HG03521 (cell line): ENCODE data around the gene CA7.
A peak's percentile ranks its signal among the peaks of the same experiment; 100 is the strongest.

Experiments
- ATAC-seq: cut with Tn5 transposase; IDR thresholded peaks from one replicate; pipeline ENCODE4 v1.9.1; 2021; ENCODE audit warnings: mild to moderate bottlenecking, moderate library complexity; ENCODE audit not compliant: unreplicated experiment

CA7 gene

DNA sequence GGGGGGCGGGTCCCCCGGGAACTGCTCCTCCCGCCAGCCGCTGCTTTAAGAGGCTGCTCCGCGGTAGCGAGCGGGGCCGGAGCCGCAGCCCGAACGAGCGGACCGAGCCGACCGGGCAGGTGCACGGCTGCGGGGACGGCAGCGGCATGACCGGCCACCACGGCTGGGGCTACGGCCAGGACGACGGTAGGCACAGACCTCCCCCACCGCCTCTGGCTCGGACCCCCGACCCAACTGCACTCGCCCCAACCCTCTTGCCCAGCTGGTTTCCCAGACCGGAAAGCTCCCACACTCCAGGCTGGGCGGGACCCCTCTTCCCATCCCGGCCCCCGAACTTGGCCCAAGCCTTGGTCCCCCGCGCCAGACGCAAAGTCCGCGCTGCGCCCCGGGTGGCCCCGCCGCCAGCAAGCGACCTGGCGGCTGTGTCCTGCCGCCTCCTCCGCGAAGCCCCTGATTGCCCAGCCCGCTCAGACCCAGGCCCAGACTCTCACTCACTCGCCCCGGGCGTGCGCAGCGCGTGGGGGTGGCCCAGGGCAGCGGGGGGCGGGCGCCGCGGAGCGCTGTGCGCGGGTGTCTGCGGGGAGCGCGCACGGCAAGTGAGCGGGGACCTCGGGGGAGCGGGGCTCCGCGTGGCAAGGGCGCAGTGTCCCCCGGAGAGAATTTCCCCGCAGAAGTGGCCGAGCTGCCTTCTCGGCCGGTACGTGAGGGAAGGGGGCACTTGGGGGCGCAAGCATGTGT is at the start of gene CA7:
Gene CA7, plus strand, starts transcription at position 73 of the 738 bp plus-strand sequence. Its CDS starts 74 bp downstream, at position 147.
- no peak for ATAC-seq

DNA sequence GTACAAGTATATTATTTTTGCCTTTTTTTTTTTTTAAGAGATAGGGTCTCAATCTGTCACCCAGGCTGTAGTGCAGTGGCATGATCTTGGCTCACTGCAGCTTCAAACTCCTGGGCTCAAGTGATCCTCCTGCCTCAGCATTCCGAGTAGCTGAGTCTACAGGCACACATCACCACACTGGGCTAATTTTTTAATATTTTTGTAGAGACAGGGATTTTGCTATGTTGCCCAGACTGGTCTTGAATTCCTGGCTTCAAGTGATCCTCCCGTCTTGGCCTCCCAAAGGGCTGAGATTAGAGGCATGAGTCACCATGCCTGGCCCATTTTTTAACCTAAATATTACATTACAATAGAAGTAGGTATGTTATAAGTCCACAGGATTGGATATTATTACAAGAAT is 46.1 kb upstream of the CA7 start:
- ATAC-seq: no peak

DNA sequence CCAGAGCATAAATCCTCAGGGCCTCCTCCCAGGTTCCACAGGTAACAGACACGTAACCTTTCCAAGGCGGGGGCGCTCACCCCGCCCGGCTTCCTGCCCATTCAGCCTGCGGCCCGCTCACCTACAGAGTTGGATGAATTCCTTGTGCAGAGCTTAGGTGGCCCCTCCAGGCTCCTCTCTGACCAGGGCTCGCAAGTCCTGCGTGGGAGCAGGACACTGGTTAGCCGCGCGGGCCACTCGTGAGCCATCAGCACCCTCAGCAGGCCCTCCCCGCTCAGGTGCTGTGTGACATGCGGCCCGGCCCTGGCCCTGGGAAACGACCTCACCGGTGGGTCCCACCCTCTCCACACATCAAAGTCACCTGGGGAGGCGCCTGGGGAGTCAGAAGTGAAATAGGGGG is 43.4 kb upstream of the CA7 start:
- no peak for ATAC-seq

DNA sequence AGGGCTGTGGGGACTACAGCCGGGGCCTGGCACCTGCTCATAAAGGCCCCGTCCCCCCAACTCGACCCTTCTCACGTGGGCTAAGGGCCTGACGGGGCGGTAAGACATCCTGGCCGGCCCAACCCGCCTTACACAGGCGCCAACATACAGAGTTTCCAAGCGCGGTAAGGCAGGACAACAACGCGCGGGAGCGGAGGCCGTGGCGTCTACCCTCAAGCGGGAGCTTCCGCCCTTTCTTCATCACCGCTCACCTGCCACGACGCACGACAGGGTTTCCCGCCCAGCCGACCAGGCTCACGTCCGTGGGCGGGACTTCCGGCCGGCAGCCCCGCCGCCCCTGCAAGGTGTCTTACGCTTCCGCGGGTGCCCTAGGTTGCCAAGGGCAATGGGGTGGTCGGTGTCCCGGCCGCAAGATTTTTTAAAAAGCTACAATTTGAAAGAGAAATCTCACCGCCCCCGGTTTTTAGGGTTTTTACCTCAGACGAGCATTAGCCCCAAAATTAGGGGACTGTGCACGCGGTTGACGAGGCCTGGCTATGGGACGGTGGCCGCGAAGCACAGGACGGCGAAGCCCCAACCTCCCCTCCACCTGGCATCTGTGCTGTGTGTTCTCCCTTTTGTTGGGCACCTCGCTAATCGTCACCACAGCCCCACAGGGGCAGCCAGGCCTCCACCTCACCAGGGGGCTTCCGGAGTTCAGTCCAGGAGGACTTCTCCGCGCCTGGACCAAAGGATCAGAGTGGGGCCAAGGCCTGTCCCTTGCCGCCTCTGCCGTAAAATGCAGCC is 42.7 kb upstream of the CA7 start, which contains the start of gene TERB1:
Gene TERB1, minus strand, starts transcription at position 265 of the 786 bp plus-strand sequence. CDS start 4,786 bp downstream, outside the sequence.
- no peak for ATAC-seq

DNA sequence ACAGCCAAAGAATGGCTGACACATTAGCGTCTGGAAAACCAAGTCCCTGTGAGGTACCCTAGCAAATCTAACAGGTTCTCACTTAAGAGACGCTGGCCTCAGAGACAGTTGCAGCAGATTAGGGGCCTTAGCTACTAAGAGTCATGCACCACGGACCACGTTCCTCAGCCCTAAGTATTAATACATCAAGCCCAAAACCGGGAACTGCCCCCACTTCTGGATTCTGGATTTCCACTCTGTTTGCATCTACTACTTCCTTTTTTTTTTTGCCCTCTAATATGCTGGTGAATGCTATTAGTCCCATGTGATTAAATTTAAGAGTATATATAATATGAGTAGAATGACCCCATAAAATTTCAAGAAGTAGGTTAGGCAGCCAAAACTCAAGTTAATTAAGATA is 42.1 kb upstream of the CA7 start:
- no peak for ATAC-seq

DNA sequence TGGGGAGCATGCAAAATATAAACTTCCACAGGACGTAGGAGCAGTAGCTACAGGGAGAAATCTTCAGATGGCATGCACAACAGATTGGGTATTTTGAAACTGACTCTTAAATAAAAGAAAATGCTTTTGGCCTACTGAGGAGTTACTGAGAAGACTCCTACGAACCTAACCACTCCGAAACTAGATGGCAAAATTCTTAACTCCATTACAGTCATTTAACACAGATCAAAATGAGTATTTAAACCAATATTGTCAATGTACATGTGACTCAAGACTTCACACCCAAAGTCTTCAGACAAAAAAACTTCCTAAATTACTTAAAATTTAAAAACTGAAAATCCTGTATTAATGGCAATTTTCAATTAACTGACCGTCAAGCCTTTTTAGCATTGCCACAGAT is 34.4 kb upstream of the CA7 start:
- no peak for ATAC-seq

DNA sequence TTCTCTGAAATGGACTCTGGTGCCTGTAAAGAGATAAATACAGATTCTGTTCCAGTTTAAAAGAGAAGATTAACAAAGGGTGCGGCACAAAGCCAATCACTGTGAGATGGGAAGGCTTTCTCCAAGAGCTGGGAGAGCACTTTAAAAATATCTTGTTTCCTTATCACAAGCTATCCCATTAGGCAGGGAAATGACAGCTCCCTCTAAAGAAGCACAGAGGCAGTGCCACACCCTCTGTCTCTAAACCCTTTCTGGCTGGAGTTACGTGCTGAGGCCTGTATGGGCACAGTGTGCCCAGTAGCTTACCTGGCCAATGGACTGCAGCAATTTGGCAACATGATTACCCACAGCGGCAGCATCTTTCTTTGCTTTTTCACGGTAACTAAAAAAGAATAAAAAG is 33.8 kb upstream of the CA7 start:
- no peak for ATAC-seq

DNA sequence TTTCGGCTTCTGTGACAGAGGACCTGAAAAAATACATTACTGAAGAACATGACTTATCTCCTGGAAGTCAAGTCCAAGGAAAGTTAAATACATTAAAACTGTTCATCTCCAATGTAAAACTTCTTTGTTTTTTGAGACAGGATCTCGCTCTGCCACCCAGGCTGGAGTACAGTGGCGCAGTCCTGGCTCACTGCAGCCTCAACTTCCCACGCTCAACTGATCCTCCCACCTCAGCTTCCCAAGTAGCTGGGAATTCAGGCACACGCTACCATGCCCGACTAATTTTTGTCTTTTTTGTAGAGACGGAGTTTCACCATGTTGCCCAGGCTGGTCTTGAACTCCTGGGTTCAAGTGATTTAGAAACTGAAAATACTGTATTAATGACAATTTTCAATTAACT is 33.2 kb upstream of the CA7 start:
- no peak for ATAC-seq

DNA sequence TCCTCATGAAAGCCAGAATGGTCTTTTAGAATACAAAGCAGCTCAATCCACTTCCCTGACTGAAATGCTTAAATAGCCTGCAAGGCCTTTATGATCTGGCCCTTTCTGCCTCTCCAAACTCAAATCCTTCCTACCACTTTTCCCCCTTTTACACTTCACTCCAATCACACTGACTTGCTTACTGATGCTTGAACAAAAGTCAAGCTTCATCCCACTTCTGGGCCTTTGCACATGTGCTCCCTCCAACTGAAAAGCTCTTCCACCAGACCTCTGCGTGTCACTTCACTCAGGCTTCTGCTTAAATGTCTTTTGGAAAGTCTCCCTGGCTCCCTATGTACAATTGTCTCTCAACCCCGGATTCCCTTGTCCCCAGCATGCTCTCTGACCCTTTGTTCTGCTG is 29.5 kb upstream of the CA7 start:
- ATAC-seq: no peak

DNA sequence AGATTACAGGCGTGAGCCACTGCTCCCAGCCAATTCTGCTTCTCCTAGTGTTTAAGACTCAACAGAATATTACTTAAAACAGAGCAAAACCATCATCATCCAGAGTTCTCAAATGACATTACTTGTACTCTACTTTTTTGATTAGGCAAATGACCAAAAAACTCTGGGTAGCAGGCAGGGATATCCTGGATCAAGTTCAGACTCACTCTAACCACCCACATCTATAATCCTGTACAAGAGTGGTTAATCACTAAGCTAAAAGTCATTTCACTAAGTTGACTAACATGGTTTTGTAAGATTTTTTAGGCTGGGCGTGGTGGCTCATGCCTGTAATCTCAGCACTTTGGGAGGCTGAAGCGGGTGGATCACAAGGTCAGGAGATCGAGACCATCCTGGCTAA is 20.2 kb upstream of the CA7 start:
- ATAC-seq: no peak

DNA sequence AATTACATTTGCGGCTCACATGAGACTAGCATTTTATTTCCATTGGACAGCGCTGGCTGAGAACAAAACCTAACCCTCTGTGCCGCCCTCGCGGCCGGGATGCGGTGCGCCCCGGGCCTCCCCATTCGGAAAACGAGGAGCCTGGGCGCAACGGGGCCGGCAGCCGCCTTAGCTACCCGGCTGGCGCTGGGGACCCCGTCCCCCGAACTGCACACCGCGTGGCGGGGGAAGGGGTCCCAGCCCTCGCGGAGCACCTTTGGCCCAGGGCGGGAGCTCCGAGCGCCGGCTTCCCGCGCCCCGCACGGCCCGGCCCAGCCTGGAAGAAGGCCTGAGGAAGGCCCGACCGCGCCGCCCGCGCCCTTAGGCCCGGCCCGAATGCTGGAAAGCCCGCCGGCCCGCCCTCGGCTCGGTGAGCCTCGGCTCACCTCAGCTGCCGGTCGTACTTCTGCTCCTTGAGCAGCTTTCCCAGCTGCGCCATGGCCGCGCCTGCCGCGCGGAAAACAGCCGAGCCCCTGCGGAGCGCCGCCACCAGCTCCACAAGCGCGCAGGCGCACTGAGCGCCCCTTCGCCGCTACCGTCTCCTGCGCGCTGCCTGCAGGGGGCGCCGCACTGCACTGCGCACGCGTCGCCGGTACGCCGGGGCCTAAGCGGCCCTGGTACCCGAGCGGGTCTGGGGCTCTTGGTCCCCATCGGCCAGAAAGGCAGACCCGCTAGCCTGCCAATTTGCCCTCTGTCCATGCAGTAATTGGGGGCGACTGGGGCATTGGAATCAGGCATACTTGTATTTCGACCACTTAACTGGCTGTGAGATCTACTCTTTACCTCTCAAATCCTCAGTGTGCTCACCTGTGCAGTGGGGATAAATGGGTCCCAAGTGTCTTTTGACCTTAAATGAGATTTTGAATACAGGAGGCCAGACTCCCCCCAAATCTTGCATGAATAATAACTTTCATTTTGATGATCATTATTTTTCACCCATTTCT is 13.5 kb upstream of the CA7 start, which contains the start of gene NAE1:
Gene NAE1, minus strand, starts transcription at position 555 of the 983 bp plus-strand sequence. Its CDS starts 77 bp downstream, at position 478.
- ATAC-seq: peak; percentile 95

DNA sequence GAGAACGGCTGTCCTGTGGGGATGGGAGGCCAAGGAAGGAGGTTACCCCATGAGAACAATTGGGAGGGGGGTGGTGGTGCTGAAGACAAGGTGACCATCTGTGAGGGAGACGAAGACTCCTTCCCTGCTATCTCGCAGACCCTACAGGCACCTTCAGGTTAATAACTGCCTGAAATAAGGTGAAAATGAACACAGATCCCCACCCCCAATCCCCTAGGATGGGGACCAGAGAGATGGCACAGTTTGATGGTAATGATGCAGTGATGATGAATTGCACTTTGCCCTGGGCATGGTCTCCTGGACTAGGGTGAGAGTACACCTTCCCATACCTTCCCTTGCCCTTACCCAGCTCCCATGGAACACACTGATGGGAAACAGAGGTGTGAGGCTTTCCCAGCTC is 12.0 kb upstream of the CA7 start:
- no peak for ATAC-seq

DNA sequence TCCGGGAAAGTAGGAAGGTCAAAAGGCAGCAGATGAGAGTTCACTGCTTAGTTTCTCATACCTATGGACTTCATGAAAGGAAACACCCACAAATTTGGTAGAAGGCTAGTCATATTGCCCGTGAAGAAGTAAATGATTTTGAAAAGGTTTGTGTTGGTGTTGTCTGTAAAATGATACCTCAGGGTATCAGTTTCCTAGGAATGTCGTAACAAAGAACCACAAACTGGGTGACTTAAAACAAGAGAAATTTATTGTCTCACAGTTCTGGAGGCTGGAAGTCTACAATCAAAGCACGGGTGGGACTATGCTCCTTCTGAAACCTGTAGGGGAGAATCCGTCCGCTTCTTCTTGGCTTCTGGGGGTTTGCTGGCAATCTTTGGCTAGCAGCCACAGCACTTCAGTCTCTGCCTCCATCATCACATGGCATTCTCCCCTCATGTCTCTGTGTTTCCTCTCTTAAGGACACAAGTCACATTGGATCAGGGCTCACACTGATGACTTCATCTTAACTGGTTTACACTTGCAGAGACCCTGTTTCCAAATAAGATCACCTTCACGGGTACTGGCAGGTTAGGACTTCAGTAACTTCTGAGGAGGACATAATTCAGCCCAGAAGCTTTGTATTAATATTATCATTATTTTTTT is 11.4 kb upstream of the CA7 start:
- no peak for ATAC-seq

DNA sequence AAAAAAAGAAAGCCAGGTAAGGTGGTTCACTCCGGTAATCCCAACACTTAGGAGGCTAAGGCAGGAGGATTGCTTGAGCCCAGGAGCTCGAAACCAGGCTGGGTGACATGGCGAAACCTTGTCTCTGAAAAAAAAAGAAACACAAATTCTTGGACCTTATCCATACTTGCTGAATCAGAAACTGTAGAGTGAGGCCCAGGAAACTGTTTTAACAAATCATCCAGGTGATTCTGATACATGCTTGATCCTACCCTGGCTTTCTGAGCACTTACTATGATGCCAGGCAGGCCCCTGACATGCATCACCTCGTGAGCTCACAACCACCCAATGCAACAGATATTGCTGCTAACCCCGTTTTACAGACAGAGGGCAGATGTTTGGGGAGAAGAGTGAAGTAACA is 9.5 kb upstream of the CA7 start:
- ATAC-seq: no peak

DNA sequence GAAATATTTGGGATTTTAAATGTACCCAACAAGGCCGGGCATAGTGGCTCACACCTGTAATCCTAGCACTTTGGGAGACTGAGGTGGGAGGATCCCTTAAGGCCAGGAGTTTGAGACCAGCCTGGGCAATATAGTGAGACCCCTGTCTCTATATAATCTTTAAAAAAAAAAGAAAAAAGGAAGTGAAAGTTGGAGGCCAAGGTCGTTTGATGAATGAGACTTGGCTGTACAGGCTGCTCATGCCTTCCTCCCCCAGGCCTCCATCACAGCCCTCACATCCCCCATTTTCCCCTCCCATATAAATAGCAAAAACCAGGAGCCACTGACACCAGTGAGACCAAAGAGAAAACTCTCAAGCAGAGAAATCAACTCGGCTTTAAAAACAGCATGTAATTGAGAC is 3.3 kb upstream of the CA7 start:
- ATAC-seq: no peak

DNA sequence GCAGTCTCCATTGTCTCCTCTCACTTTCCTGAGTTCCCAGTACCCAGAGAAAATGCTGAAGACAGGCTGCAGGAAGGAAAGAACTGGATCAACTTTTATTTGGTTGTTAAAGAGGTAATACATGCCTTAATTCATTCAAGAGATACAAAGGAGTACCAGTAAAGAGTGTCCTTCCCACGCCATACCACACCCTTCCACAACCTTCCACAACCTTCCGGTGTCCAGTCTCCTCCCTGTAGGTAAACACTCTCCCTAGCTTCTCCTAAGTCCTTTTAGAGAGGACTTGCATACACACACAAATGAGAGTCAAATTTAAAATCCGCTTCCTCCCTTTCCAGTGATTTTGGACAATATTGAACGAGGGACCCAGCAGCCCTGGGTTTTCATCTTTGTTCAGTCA is 2.8 kb upstream of the CA7 start:
- ATAC-seq: no peak

DNA sequence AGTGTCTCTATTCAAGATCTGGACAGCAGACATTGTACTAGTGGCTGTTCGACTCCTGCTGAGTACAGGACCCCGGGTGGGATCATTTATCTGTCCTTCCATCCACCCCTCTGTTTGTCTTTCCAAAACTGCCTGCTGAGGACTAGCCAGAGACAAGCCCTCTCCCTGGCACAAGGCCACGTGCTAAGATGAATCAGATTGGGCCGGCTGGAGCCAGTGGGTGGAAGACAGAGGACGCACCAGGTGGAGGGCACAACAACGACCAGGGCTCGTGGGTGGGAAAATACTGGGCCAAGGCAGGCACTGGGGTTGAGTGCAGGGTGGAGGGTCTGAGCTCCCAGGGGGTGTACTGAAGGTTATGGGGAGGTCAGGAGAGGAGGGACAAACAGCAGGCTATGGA is 1.4 kb upstream of the CA7 start:
- ATAC-seq: no peak

DNA sequence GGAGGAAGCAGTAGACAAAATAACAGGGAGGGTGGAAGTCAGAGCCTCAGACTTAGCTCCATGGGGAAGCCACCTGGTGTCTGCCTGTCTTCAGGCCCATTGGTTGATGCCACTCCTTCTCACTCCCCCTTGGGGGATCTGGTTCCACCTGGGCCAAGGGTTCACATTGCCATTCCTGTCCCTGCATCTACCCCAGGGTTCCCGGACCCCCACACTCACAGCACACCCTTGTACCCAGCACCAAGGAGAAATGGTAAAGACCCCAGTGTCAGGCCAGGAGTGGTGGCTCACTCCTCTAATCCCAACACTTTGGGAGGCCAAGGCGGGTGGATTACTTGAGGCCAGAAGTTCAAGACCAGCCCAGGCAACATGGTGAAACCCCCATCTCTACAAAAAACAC is 1.0 kb upstream of the CA7 start:
- no peak for ATAC-seq

DNA sequence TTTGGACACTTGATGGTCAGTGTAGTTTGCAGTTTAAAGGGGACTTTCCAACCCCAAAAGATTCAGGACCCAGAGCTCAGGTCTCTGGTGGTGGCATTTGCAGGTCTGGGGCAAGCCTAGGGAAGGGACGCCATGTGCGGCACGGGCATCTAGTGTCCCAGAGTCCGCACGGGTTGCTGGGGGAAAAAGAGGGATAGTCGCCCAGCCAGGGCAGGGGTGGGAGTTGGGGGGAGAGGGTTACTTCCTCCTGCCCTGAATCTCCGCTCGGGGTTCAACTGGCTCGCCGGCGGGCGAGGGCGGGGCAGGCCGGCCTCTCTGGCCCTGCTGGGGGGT is 239 bp upstream of the CA7 start:
- ATAC-seq: no peak

DNA sequence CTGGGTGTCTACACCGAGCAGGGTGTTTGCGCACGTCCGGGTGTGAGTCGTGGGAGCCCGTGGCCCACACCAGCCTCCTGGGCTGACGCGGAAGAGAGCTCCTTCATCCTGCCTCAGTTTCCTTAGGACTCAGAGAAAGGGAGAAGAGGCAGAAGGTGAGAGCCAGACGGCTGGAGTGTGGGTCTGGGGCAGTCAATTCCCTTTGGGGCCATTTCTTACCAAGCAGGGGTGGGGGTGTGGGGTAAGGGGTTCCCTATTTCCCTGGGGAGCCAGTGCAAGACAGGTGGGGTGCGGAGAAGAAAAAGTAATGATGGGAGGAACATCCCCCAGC is 831 bp downstream of the CA7 start:
- no peak for ATAC-seq

DNA sequence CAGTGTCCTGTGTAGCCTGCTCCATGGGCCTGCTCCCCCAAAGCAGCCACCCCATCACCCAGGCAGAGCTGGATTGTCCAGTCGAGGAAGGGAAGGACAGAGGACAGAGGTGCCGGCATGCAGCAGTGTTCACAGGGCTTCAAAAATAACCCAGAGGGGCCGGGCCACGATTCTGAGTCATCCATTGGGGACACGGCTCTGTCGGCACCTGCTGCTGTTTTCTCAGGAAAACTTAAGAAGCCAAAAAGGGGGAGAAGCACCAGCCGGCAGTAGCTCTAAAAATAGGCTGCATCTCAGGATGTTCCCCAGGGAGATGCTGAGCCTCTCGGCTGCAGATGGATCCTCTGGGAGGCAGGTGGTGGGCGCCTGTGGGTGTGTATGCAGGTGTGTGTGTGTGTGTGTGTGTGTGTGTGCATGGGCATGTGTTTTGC is 1.6 kb downstream of the CA7 start:
- ATAC-seq: no peak
